ENCODE data around the gene PPM1E. TPM values are rescaled to one million over a fixed set of nuclear protein-coding genes. Genes with fewer than 3 reads are reported as not detected.

Gene PPM1E
- total and polyA plus RNA-seq, 2 experiments from 2014 or later, result 0.42 to 0.77 TPM

DNA sequence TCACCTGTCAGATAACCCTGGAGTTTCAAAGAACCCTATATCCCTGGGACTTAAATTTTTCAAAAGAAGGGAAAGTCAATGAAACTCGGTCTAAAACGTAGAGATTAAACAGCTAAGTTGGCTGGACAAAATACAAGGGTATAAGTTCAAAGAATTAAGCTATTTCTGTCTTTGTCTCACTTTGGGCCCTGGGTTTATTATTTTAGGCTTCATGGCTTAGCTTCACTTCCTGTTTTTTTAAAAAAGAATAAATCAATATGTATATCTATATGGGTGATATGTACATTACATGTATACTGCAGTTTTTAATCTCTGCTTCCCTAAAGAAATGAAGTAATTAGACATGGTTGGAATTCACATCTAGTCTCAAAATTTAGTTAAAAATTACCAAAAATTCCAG lies 218.7 kb downstream of the PPM1E start:
- no peak overlapping the region for H2AFZ ChIP-seq
- no peak overlapping the region for H3K4me2 ChIP-seq
- H3K4me1 ChIP-seq (ENCODE audit: insufficient read depth), result no peaks in the 10 kb centered on the region
- H3K79me2 ChIP-seq, result no peaks in the 10 kb centered on the region
- no peak overlapping the region for H3K27ac ChIP-seq
- H3K9me3 ChIP-seq (ENCODE audit: low read depth), result no peaks in the 10 kb centered on the region
- H3K4me3 ChIP-seq, result no peak overlapping the region
- no peaks in the 10 kb centered on the region for H3K36me3 ChIP-seq (replicated peaks; ENCODE audit: insufficient read depth, low read depth)
- no peaks in the 10 kb centered on the region for H3K9me2 ChIP-seq (replicated peaks; ENCODE audit: insufficient read depth)
- H4K20me1 ChIP-seq (ENCODE audit: insufficient read depth, poor library complexity, severe bottlenecking), result no peaks in the 10 kb centered on the region
- 93% methylated on average over 2 of the region's 2 CpGs for WGBS (ENCODE audit: low lambda C conversion rate, missing lambda C conversion rate)
- no peak for DNase-seq (ENCODE audit: low spot score)
- no peaks in the 10 kb centered on the region for H3K27me3 ChIP-seq
- TF ChIP-seq, protein P1, sequence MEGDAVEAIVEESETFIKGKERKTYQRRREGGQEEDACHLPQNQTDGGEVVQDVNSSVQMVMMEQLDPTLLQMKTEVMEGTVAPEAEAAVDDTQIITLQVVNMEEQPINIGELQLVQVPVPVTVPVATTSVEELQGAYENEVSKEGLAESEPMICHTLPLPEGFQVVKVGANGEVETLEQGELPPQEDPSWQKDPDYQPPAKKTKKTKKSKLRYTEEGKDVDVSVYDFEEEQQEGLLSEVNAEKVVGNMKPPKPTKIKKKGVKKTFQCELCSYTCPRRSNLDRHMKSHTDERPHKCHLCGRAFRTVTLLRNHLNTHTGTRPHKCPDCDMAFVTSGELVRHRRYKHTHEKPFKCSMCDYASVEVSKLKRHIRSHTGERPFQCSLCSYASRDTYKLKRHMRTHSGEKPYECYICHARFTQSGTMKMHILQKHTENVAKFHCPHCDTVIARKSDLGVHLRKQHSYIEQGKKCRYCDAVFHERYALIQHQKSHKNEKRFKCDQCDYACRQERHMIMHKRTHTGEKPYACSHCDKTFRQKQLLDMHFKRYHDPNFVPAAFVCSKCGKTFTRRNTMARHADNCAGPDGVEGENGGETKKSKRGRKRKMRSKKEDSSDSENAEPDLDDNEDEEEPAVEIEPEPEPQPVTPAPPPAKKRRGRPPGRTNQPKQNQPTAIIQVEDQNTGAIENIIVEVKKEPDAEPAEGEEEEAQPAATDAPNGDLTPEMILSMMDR (IDR thresholded peaks at IDR 0.05; ENCODE audit: poor library complexity), result no peak
- no peak for TF ChIP-seq EZH2phosphoT487 (IDR thresholded peaks at IDR 0.05; ENCODE audit: low read depth, severe bottlenecking, unreplicated experiment)
- TF ChIP-seq EZH2 (IDR thresholded peaks at IDR 0.05; ENCODE audit: borderline replicate concordance), result no peak

- no peak overlapping the region for H2AFZ ChIP-seq
- no peaks in the 10 kb centered on the region for H3K36me3 ChIP-seq (replicated peaks; ENCODE audit: insufficient read depth, low read depth)
- TF ChIP-seq EZH2 (IDR thresholded peaks at IDR 0.05; ENCODE audit: borderline replicate concordance), result no peak
- TF ChIP-seq, protein P1 (IDR thresholded peaks at IDR 0.05; ENCODE audit: poor library complexity), result no peak
- no peak for TF ChIP-seq EZH2phosphoT487 (IDR thresholded peaks at IDR 0.05; ENCODE audit: low read depth, severe bottlenecking, unreplicated experiment)
- DNase-seq (ENCODE audit: low spot score), result no peak
- WGBS (ENCODE audit: low lambda C conversion rate, missing lambda C conversion rate), result 95% methylated on average over 3 of the region's 3 CpGs
- no peaks in the 10 kb centered on the region for H3K4me1 ChIP-seq (ENCODE audit: insufficient read depth)
- H3K27me3 ChIP-seq, result no peaks in the 10 kb centered on the region
- no peaks in the 10 kb centered on the region for H4K20me1 ChIP-seq (ENCODE audit: insufficient read depth, poor library complexity, severe bottlenecking)
- no peak overlapping the region for H3K27ac ChIP-seq
- no peak overlapping the region for H3K4me3 ChIP-seq
- no peaks in the 10 kb centered on the region for H3K9me3 ChIP-seq (ENCODE audit: low read depth)
- no peaks in the 10 kb centered on the region for H3K9me2 ChIP-seq (replicated peaks; ENCODE audit: insufficient read depth)
- no peak overlapping the region for H3K4me2 ChIP-seq
- H3K79me2 ChIP-seq, result no peaks in the 10 kb centered on the region
Observed at GRCh38 chr17:58976541-58976940, 220.9 kb downstream of the PPM1E start.

DNA sequence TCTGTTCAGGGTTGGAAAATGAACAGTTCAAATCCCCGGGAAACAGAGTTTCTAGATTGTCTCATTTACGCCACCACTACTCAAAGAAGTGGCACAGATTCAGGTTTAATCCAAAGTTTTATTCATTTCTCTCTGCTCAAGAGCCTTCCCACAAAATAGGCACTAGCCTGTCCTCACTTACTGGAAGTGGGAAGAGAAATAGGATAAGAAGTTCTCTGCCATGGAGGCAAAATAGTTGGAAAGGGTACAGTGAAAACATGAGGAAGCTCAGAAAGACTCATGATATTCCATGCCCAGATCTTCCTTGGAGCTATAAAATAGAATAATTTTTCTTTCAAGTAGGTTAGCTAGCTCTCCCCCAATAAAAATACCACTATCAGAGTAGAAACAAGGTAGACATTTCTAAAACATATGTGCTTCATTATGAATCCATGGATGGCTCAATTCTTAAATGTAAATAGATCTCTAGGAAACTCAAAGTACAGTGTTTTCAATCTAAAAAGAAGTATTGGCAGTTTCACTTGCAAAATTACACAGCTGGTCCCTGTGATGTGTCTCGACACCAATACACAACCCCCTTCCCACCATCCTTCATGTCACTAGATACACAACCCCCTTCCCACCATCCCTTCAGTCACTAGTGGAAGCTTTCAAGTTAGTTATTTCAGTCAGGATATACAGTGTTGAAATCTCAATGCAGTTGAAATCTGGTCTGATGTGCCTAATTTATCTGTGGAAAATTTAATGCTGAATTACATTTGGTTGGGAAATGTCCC lies 225.2 kb downstream of the PPM1E start:
- no peaks in the 10 kb centered on the region for H3K9me2 ChIP-seq (replicated peaks; ENCODE audit: insufficient read depth)
- H3K4me2 ChIP-seq, result no peak overlapping the region
- no peak overlapping the region for H3K27ac ChIP-seq
- TF ChIP-seq EZH2phosphoT487 (IDR thresholded peaks at IDR 0.05; ENCODE audit: low read depth, severe bottlenecking, unreplicated experiment) (no peak), EZH2 (IDR thresholded peaks at IDR 0.05; ENCODE audit: borderline replicate concordance) (no peak)
- TF ChIP-seq, protein P1 (IDR thresholded peaks at IDR 0.05; ENCODE audit: poor library complexity), result no peak
- H3K9me3 ChIP-seq (ENCODE audit: low read depth), result no peaks in the 10 kb centered on the region
- WGBS (ENCODE audit: low lambda C conversion rate, missing lambda C conversion rate), result 87% methylated on average over 3 of the region's 3 CpGs
- H2AFZ ChIP-seq, result no peak overlapping the region
- H3K36me3 ChIP-seq (replicated peaks; ENCODE audit: insufficient read depth, low read depth), result no peaks in the 10 kb centered on the region
- H3K27me3 ChIP-seq, result no peaks in the 10 kb centered on the region
- H3K4me3 ChIP-seq, result no peak overlapping the region
- H3K79me2 ChIP-seq, result no peaks in the 10 kb centered on the region
- H4K20me1 ChIP-seq (ENCODE audit: insufficient read depth, poor library complexity, severe bottlenecking), result no peaks in the 10 kb centered on the region
- no peak for DNase-seq (ENCODE audit: low spot score)
- H3K4me1 ChIP-seq (ENCODE audit: insufficient read depth), result no peaks in the 10 kb centered on the region
